Cortex of kidney (tissue), 1 donor: ENCODE results near the gene APOL6.
"Not testable (repeated sequence)": the region's sequence is repeated elsewhere in the genome, so short reads cannot be mapped to it uniquely, and the experiment has no call there.

Experiments
- DNase-seq: peaks from one replicate; lab custom pipeline; 2025; lab: John Stamatoyannopoulos, UW

APOL6 gene

DNA sequence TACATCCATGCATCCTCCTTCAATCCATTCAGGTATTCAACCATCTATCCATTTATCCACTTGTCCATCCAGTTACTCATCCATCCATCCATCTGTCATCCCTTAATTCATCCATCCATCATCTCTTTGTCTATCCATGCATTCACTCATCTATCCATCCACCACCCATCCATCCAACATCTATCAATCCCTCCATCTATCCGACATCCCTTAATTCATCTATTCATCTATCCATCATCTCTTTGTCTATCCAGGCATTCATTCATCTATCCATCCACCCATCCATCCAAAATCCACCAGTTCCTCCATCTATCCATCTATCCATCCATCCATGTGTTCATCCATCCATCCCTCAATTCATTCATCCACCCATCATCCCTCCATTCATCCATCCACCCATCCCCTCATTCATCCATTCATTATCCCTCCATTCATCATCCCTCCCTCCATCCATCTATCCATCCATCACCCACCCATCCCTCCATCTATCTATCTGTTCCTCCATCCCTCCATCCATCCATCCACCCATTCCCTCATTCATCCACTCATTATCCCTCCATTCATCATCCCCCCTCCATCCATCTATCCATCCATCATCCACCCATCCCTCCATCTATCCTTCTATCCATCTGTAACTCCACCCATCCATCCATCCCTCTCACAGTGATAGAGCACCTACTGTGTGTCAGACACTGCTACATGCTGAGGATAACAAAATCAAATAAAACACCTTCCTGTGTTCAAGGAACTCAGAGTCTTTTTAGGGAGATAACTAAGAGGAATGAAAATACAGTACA lies 29.6 kb upstream of the APOL6 start:
- DNase-seq = no peak

DNA sequence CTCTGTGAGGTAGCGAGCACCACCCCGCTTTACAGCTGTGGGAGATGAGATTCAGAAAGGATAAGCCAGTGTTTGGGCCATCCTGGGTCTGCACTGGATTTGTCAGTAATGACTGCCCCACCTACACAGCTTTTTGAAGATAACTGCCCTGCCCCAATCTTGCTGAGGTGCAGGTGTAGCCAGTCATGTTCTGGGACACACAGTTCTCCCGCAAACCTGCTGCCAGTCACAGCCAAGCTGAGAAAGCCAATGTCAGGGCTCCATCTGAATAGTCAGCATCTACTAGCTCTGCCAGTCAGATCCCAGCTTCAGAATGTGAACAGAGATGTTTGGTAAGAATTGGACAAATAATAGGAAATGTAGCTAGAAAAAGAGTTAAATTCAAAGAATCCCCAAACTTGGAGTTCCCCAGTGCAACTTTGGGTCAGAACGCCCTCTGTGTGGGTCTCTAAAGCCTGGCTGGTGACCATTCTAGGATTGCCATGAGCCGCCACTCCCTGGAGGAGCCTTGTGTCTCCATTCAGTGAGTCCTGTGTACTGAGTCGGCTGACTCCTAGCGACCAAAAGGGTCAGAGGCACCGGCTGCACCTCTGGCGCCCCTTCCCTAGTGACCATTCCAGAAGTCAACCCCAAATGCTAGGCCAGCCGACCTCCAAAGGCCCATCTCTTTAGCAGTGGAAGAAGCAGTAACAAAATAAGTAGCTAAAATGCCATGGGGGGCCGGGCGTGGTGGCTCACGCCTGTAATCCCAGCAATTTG lies 28.7 kb upstream of the APOL6 start:
- no peak for DNase-seq

DNA sequence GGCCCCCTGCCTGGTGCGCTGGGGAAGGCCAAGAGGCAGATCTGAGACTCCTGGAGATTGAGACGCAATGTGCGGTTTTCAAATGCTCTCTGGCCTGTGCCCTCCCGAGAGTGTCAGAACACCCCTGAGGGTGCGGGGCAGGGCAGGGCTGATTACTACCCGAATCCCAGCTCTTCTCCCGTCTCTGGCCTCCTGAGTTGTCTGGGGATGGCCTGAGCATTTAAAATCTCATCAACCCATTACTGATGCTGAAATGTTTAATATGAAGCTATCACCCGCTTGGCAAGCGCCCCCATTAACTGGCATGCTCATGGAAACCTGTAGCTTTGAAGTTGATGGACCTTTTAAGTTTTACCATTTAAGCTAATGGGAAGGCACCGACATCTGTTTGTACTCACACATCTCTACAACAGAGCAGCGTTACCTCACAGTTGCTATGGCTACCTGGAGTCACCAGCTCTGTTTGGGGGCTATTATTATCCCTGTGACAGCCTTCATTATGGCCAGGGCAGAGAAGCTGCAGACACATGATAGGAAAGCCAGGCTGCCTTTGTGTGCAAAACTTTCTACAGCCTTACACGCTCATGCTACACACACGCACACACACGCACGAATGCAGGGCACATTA lies 27.5 kb upstream of the APOL6 start:
- DNase-seq = no peak

- no peak for DNase-seq
Measured at GRCh38 chr22:35621451-35621850, 26.8 kb upstream of the APOL6 start.

DNA sequence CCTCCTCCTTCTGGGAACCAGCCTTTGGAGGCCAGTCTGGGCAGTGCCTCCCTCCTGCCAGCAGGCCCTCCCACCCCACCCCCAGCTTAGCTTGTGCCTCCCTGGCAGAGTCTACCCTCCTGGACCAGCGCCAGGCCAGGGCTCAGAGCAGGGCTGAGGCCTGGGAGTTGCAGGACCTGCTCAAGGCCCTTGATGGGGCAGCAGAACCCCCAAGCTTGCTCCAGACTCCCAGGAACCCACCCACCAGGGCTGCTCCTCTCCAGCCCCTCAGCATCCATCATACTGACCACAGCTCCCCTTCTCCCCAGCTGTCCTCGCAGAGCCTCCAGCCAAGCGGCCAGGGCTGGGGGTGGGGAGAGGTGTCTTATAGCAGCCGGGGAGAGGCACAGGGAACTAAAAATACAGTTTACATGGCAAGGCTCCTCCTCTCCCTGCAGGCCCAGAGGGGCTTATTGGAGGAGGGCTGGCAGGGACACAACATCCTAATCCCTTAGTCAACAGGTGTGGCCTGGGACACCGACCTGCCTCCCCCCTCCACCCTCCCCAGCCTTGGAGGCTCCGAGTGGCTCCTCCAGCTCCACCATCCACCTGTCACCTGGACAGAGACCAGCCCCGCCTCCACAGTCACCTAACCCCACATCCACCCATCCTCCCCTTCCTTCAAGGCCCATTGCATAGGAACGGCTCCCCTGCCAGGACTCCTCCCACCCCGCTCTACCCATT lies 25.9 kb upstream of the APOL6 start:
- DNase-seq = no peak

- DNase-seq = not testable (repeated sequence)
Measured at GRCh38 chr22:35623885-35624284, 24.4 kb upstream of the APOL6 start.

- DNase-seq = no peak
Measured at GRCh38 chr22:35624547-35624946, 23.7 kb upstream of the APOL6 start.

DNA sequence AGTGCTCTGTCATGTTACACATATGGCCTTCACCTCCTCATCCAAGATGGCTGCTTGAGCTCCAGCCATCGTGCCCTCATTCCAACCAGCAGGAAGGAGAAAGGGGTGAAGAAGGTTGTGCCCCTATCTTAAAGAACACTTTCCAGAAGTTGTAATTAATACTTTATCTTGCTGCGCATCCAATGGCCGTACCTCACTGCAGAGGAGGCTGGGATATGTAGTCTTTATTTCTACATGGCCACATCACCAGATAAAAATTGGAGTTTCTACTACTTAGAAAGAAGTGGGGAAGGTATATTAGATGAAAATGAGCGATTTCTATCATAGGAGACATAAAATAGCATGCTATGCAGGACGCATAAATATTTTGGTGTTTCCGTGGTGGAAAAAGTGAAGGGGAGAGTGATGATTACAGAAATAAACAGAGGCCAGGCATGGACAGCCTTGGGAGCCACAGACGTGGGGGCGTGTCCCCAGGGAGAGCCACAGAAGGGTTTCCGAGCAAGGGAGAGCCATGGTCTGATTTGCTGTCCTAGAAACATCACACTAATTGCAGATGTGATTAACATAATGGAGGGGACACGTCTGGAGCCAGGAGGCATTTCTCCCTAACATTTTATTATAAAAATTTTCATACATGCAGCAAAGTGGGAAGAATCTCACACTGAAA lies 22.3 kb upstream of the APOL6 start:
- DNase-seq = no peak

- no peak for DNase-seq
Measured at GRCh38 chr22:35627267-35628041, 20.8 kb upstream of the APOL6 start.

- DNase-seq = no peak
Measured at GRCh38 chr22:35628732-35629131, 19.5 kb upstream of the APOL6 start.

- no peak for DNase-seq
Measured at GRCh38 chr22:35629406-35630216, 18.6 kb upstream of the APOL6 start.

GRCh38 chr22:35630387-35630793 lies 17.9 kb upstream of the APOL6 start:
- no peak for DNase-seq

DNA sequence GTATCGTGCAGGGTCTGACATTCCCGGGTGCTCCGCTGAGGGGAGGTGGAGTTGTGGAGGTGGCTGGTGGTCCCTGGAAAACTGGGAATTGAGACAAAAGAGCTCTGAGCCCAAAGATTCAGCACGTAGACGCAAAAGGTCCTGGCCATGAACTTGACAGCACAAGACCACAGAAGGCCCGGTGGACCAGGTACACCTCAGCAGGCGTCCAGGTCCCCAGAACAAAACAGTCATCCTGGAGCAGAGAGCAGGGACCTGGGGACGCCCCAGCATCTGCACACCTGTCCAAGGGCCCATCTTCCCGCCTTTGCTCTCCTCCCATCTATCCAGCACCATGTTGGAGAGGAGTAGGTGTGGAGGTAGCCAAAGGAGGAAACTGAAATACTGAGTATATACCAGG lies 17.4 kb upstream of the APOL6 start:
- DNase-seq = no peak

GRCh38 chr22:35631597-35631996 lies 16.6 kb upstream of the APOL6 start:
- DNase-seq = no peak

DNA sequence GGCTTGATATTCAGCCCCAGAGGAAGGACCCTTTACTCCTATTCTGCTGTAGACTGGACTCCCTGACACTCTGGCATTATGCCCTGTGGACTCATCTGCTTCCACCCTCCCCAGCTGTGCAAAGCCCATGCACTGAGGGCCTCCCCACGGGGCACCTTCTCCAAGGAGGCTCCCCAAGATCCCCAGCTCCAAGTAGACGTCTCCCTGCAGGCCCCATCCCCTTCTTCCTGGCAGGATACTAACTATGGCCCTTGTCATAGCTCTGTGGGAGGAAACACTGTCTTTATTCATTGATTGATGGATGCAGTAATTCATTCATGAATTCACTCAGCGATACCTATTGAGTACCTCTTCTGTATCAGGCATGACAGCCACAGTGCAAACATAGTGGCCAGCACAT lies 15.3 kb upstream of the APOL6 start:
- DNase-seq = no peak

- DNase-seq = no peak
Measured at GRCh38 chr22:35633520-35633919, 14.7 kb upstream of the APOL6 start.

GRCh38 chr22:35634015-35634414 lies 14.2 kb upstream of the APOL6 start:
- no peak for DNase-seq

DNA sequence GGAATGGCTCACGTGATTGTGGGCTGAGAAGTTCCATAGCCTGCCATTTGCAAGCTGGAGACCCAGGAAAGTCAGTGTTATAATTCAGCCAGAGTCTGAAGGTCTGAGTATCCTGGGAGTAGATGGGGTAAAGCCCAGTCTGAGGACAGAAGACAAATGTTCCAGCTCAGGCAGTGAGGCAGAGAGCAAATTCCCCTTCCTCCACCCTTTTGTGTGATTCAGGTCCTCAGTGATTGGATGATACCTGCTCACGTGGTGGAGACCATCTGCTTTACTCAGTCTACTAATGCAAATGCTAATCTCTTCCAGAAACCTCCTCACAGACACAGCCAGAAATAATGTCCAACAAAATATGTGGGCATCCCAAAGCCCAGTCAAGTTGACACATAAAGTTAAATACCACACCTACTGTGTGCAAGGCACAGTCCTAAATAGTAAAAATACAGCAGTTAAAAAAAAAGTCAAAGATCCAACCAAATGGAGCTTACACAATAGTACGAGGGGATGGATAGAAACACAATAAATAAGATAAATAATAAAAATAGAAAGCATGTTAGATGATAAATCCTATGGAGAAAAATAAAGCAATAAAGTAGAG lies 13.2 kb upstream of the APOL6 start:
- no peak for DNase-seq

DNA sequence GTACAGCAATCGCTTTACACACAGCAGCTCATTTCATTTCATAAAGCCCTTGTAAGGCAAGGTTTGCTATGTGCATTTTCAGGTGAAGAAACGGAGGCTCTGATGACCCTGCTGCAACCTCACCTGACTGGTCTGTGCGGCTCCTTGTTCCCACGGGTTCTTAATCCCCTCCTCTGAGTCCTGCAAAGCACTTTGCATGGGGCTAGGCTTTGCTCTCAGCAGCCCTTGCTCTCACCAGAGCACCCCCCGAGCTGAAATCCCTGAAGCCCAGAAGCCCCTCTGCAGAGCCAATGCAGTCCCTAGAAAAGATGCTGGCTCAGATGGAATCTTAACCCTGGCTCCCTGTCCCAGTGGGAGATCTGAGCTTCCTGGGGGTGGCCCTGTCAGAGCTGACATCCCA lies 11.0 kb upstream of the APOL6 start:
- DNase-seq = no peak

- DNase-seq = no peak
Measured at GRCh38 chr22:35638001-35638400, 10.2 kb upstream of the APOL6 start.
